ENCODE data around the gene RAB29. TPM values are rescaled to one million over a fixed set of nuclear protein-coding genes. Genes with fewer than 3 reads are reported as not detected.

Gene RAB29
- total RNA-seq, 2 donors from 2014 or later: 23.5 to 47.2 TPM

DNA sequence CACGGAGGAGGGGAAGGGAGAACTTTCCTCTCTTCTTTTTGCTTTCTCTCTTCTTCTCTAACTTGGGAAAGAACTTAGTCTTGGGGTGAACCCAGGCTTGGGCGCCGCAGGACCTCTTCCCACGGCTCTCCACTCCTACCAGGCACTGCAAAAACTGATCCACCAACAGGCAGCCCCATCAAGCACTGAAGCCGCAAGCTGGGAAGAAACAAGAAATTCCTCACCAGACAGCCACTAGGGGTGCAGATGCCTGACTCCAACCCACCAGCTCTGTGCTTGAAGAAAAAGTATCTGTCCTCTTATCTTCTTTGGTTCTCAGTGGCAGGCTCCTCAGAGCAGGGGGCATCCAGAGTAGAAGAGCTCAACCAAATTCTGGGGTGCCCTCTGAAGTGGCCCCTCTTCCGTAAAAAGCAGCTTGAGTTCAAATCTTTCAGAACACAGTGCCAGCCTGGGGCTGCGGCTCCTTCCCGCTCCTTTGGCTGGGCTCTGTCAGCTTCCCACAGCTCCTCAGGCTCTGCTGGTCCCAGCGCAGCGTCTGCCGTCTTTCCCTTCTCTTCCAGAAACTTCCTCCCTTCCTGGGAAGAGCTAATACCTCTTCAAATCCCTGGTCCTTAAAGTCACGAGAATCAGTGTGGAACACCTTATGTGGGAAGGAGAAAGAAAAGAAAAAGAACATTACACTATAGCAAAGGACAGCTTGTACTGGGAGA, 35.3 kb upstream of the RAB29 start:
- ATAC-seq (ENCODE audit: insufficient number of reproducible peaks, low FRiP score, low read depth): no peak
- H3K9me3 ChIP-seq: no peaks in the 10 kb centered on the region
- no peaks in the 10 kb centered on the region for H3K36me3 ChIP-seq
- H3K4me1 ChIP-seq (ENCODE audit: control insufficient read depth in 1 of 2, low read depth in 2 of 2): peaks cover 31 to 73% of the 10 kb centered on the region in 2 donors
- H3K4me3 ChIP-seq: peak overlapping the region; percentile 90
- H3K27ac ChIP-seq: peak overlapping the region; percentile 5 to 26
- DNase-seq (ENCODE audit: low spot score): no peak
- no peaks in the 10 kb centered on the region for H3K27me3 ChIP-seq (replicated peaks; ENCODE audit: insufficient read depth)
- TF ChIP-seq CTCF (IDR thresholded peaks at IDR 0.05): peak; percentile 40

DNA sequence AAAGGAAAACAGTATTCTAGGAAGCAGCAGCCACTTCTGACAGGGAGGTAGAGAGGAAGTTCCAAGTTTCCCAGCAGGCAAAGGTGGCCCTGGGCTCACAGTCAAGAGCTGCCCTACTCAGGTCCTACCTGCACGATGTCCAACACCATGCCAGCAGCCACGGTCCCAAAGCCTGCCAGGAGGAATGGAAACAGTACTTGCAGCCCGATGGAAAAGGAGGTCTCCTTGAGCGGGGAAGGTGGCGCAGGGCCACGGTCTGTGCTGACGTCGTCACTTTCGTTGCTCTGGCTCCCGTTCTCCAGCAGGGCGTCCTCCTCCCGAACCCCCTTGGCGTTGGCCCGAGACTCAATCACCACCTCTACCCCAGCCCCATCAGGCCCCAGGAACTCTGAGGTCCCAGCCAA, 34.7 kb upstream of the RAB29 start:
- no peaks in the 10 kb centered on the region for H3K27me3 ChIP-seq (replicated peaks; ENCODE audit: insufficient read depth)
- no peak overlapping the region for H3K27ac ChIP-seq
- no peak for TF ChIP-seq CTCF (IDR thresholded peaks at IDR 0.05)
- ATAC-seq (ENCODE audit: insufficient number of reproducible peaks, low FRiP score, low read depth) (no peak), DNase-seq (ENCODE audit: low spot score) (no peak)
- peak overlapping the region; percentile 90 for H3K4me3 ChIP-seq
- H3K4me1 ChIP-seq (ENCODE audit: control insufficient read depth in 1 of 2, low read depth in 2 of 2): peaks cover 37 to 79% of the 10 kb centered on the region in 2 donors
- no peaks in the 10 kb centered on the region for H3K9me3 ChIP-seq
- H3K36me3 ChIP-seq: no peaks in the 10 kb centered on the region

DNA sequence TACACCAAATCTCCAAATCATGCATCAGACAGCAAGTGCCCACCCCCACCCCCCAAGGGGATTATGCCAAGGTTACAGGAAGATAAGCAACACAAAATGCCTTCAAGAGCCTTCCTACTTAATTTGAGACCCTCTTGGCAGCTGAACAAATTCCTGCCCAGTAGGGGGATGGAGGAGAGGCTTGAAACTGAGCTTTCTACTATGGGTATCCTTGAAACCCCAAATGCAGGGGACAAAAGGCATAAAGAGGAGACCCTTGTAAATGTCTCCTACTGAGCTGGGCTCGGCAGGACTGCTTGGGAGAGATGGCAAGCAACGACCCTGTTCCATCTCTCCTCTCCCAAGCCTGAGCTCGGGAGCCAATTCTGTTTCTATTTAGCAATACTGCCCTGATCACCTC, 34.2 kb upstream of the RAB29 start:
- peaks cover 42 to 83% of the 10 kb centered on the region in 2 donors for H3K4me1 ChIP-seq (ENCODE audit: control insufficient read depth in 1 of 2, low read depth in 2 of 2)
- peak overlapping the region; percentile 90 for H3K4me3 ChIP-seq
- no peaks in the 10 kb centered on the region for H3K9me3 ChIP-seq
- no peak for TF ChIP-seq CTCF (IDR thresholded peaks at IDR 0.05)
- ATAC-seq (ENCODE audit: insufficient number of reproducible peaks, low FRiP score, low read depth): no peak
- no peak overlapping the region for H3K27ac ChIP-seq
- no peaks in the 10 kb centered on the region for H3K27me3 ChIP-seq (replicated peaks; ENCODE audit: insufficient read depth)
- no peaks in the 10 kb centered on the region for H3K36me3 ChIP-seq
- no peak for DNase-seq (ENCODE audit: low spot score)

GRCh38 chr1:205805082-205805711, 29.9 kb upstream of the RAB29 start:
- no peak for TF ChIP-seq CTCF (IDR thresholded peaks at IDR 0.05)
- peaks cover 39 to 89% of the 10 kb centered on the region in 2 donors for H3K4me1 ChIP-seq (ENCODE audit: control insufficient read depth in 1 of 2, low read depth in 2 of 2)
- DNase-seq (ENCODE audit: low spot score): no peak
- ATAC-seq (ENCODE audit: insufficient number of reproducible peaks, low FRiP score, low read depth): no peak
- H3K27ac ChIP-seq: no peak overlapping the region
- H3K9me3 ChIP-seq: no peaks in the 10 kb centered on the region
- peak overlapping the region; percentile 19 for H3K4me3 ChIP-seq
- H3K27me3 ChIP-seq (replicated peaks; ENCODE audit: insufficient read depth): no peaks in the 10 kb centered on the region
- peaks cover 3% of the 10 kb centered on the region for H3K36me3 ChIP-seq

- H3K4me3 ChIP-seq: no peak overlapping the region
- no peak for TF ChIP-seq CTCF (IDR thresholded peaks at IDR 0.05)
Measured at GRCh38 chr1:205804605-205805004, 29.3 kb upstream of the RAB29 start.

More at GRCh38 chr1:205804605-205805004, 29.3 kb upstream of the RAB29 start:
- H3K27me3 ChIP-seq (replicated peaks; ENCODE audit: insufficient read depth): no peaks in the 10 kb centered on the region
- no peaks in the 10 kb centered on the region for H3K9me3 ChIP-seq
- H3K4me1 ChIP-seq (ENCODE audit: control insufficient read depth in 1 of 2, low read depth in 2 of 2): peaks cover 35 to 83% of the 10 kb centered on the region in 2 donors
- DNase-seq (ENCODE audit: low spot score) (no peak), ATAC-seq (ENCODE audit: insufficient number of reproducible peaks, low FRiP score, low read depth) (no peak)
- H3K36me3 ChIP-seq: peaks cover 5% of the 10 kb centered on the region
- H3K27ac ChIP-seq: no peak overlapping the region
